Measurements from ENCODE around the gene IPO13.

The IPO13 gene

GRCh38 chr1:43951021-43951985, 4.6 kb downstream of the IPO13 start:
- DNase-seq (ENCODE audit: low read depth in 2 of 2) = no peak

GRCh38 chr1:43952731-43953346, 6.1 kb downstream of the IPO13 start:
- DNase-seq (ENCODE audit: low read depth in 2 of 2) = no peak

- DNase-seq (ENCODE audit: low read depth in 2 of 2) = no peak
Measured at GRCh38 chr1:43953361-43953760, 6.6 kb downstream of the IPO13 start.

GRCh38 chr1:43954036-43954435, 7.3 kb downstream of the IPO13 start:
- no peak for DNase-seq (ENCODE audit: low read depth in 2 of 2)

- DNase-seq (ENCODE audit: low read depth in 2 of 2) = no peak
Measured at GRCh38 chr1:43956234-43956633, 9.5 kb downstream of the IPO13 start.

GRCh38 chr1:43957407-43958040, 10.8 kb downstream of the IPO13 start:
- DNase-seq (ENCODE audit: low read depth in 2 of 2) = no peak

GRCh38 chr1:43958351-43959255, 11.9 kb downstream of the IPO13 start:
- no peak for DNase-seq (ENCODE audit: low read depth in 2 of 2)

GRCh38 chr1:43960798-43961197, 14.0 kb downstream of the IPO13 start:
- DNase-seq (ENCODE audit: low read depth in 2 of 2) = no peak

- DNase-seq (ENCODE audit: low read depth in 2 of 2) = no peak
Measured at GRCh38 chr1:43961692-43962091, 14.9 kb downstream of the IPO13 start.

- no peak for DNase-seq (ENCODE audit: low read depth in 2 of 2)
Measured at GRCh38 chr1:43962324-43962723, 15.6 kb downstream of the IPO13 start.

- no peak for DNase-seq (ENCODE audit: low read depth in 2 of 2)
Measured at GRCh38 chr1:43963006-43963405, 16.3 kb downstream of the IPO13 start.

GRCh38 chr1:43963890-43964289, 17.1 kb downstream of the IPO13 start:
- DNase-seq (ENCODE audit: low read depth in 2 of 2) = no peak

- no peak for DNase-seq (ENCODE audit: low read depth in 2 of 2)
Measured at GRCh38 chr1:43965316-43965715, 18.6 kb downstream of the IPO13 start.

- DNase-seq (ENCODE audit: low read depth in 2 of 2) = no peak
Measured at GRCh38 chr1:43968348-43968948, 21.7 kb downstream of the IPO13 start.

GRCh38 chr1:43969416-43969745, 22.6 kb downstream of the IPO13 start:
- no peak for DNase-seq (ENCODE audit: low read depth in 2 of 2)

- DNase-seq (ENCODE audit: low read depth in 2 of 2) = peak; percentile 94 to 97
Measured at GRCh38 chr1:43969746-43970466, 23.2 kb downstream of the IPO13 start, which contains the start of gene DPH2. DPH2 (plus strand) TSS chr1:43970010; CDS start chr1:43970176, 166 bp downstream.

GRCh38 chr1:43970502-43970901, 23.8 kb downstream of the IPO13 start:
- DNase-seq (ENCODE audit: low read depth in 2 of 2) = no peak

GRCh38 chr1:43970911-43971310, 24.2 kb downstream of the IPO13 start:
- DNase-seq (ENCODE audit: low read depth in 2 of 2) = no peak

- DNase-seq (ENCODE audit: low read depth in 2 of 2) = no peak
Measured at GRCh38 chr1:43971336-43971980, 24.7 kb downstream of the IPO13 start.

GRCh38 chr1:43973981-43974442, 27.3 kb downstream of the IPO13 start:
- DNase-seq (ENCODE audit: low read depth in 2 of 2) = no peak

All from activated CD4-positive, alpha-beta T cell treated with anti-CD3 and anti-CD28 coated beads for 24 hours (primary cell).